Liver (tissue), 9 donors: ENCODE results near the gene KCNIP1. TPM values are rescaled to one million over a fixed set of nuclear protein-coding genes. Genes with fewer than 3 reads are reported as not detected.

Experiments used
- DNase-seq: peaks from one replicate; pipeline ENCODE4 v3.0.0-alpha.2; 2017; ENCODE audit warnings: low spot score
- H3K27ac ChIP-seq, 2 donors: one replicate each; pipeline ENCODE4 v1.7.0; 2013; ENCODE audit warnings: inconsistent platforms in 2 of 2, low read length in 2 of 2, control low read depth in 1 of 2, low read depth in 1 of 2, mild to moderate bottlenecking in 1 of 2
- H3K27me3 ChIP-seq, 4 donors: one replicate each; pipeline versions ENCODE4 v1.6.1 to v1.7.0; 2013; ENCODE audit warnings: low read length in 3 of 4, inconsistent platforms in 1 of 4, mild to moderate bottlenecking in 1 of 4, moderate library complexity in 1 of 4; ENCODE audit not compliant: control insufficient read depth in 4 of 4, insufficient read depth in 4 of 4
- H3K36me3 ChIP-seq, 4 donors: one replicate each; pipeline versions ENCODE4 v1.6.1 to v1.7.0; 2013; ENCODE audit warnings: low read length in 3 of 4, mild to moderate bottlenecking in 3 of 4, low read depth in 1 of 4, moderate library complexity in 1 of 4; ENCODE audit not compliant: control insufficient read depth in 4 of 4, insufficient read depth in 3 of 4
- H3K4me1 ChIP-seq, 4 donors: one replicate each; pipeline versions ENCODE4 v1.6.1 to v1.7.0; 2013; ENCODE audit warnings: low read length in 3 of 4, mild to moderate bottlenecking in 3 of 4, moderate library complexity in 1 of 4; ENCODE audit not compliant: control insufficient read depth in 4 of 4, insufficient read depth in 4 of 4
- H3K4me3 ChIP-seq, 3 donors: one replicate each; pipeline versions ENCODE4 v1.6.1 to v1.7.0; 2013; ENCODE audit warnings: low read length in 3 of 3, control low read depth in 1 of 3, low read depth in 1 of 3, mild to moderate bottlenecking in 1 of 3
- H3K9ac ChIP-seq, 2 donors: one replicate each; pipeline ENCODE4 v1.7.0; 2013; ENCODE audit warnings: low read length in 2 of 2, mild to moderate bottlenecking in 2 of 2, moderate library complexity in 2 of 2, control low read depth in 1 of 2, low read depth in 1 of 2
- H3K9me3 ChIP-seq, 4 donors: one replicate each; pipeline versions ENCODE4 v1.6.1 to v1.7.0; 2013; ENCODE audit warnings: low read length in 3 of 4; ENCODE audit not compliant: control insufficient read depth in 4 of 4
- CTCF ChIP-seq: fragments of 150-350 bp; IDR thresholded peaks from 2 replicates; pipeline ENCODE4 v1.5.1; 2017; ENCODE audit warnings: improper control_type of control experiment, low read depth, low read length; ENCODE audit not compliant: missing input control
- EGR1 ChIP-seq, 2 donors: IDR thresholded peaks; 2 replicates each; pipeline ENCODE4 v1.6.1; 2016 to 2018; ENCODE audit warnings: antibody characterized with exemption in 2 of 2, low read depth in 2 of 2
- HNF4A ChIP-seq, 2 donors: conservative IDR thresholded peaks; 2 replicates each; pipeline ENCODE4 v1.6.1; 2016; ENCODE audit warnings: antibody characterized with exemption in 2 of 2, mild to moderate bottlenecking in 2 of 2
- HNF4G ChIP-seq: IDR thresholded peaks from 2 replicates; pipeline ENCODE4 v1.6.1; 2016; ENCODE audit warnings: antibody characterized with exemption
- JUND ChIP-seq, 2 donors: IDR thresholded peaks; 2 replicates each; pipeline ENCODE4 v1.6.1; 2016; ENCODE audit warnings: antibody characterized with exemption in 2 of 2
- RXRA ChIP-seq, 2 donors: IDR thresholded peaks; 2 replicates each; pipeline ENCODE4 v1.6.1; 2017 to 2018; ENCODE audit warnings: antibody characterized with exemption in 2 of 2, mild to moderate bottlenecking in 1 of 2
- SP1 ChIP-seq: IDR thresholded peaks from 2 replicates; pipeline ENCODE4 v1.6.1; 2018; ENCODE audit warnings: antibody characterized with exemption, mild to moderate bottlenecking
- YY1 ChIP-seq: IDR thresholded peaks from 2 replicates; pipeline ENCODE4 v1.6.1; 2016; ENCODE audit warnings: antibody characterized with exemption, mild to moderate bottlenecking
- WGBS: extraction: QIAGEN DNeasy Blood & Tissue Kit; methylation state at CpG from one replicate; pipeline ENCODE4 v1.1.7; 2013; 5-methylcytosine and 5-hydroxymethylcytosine counted together
- polyA plus RNA-seq, 2 donors: library from polyadenylated mRNA; stranded (reverse) in 1 of 2; unstranded in 1 of 2; fragments of 200-250 nt in 1 of 2; fragments of >200 nt in 1 of 2; fragmentation: Nextera tagmentation in 1 of 2; extraction: Ambion mirVana in 1 of 2; gene quantifications; one replicate each; pipeline versions ENCODE4 v1.2.1 to v1.2.3, GENCODE V29; 2013 to 2015
- total RNA-seq, 2 donors: library from RNA; depleted of rRNA; stranded (reverse); fragments of >200 nt; gene quantifications; one replicate each; pipeline ENCODE4 v1.2.3, GENCODE V29; 2014
- TF ChIP-seq, protein P1 (sequence below): IDR thresholded peaks from 2 replicates; pipeline ENCODE4 v1.6.1; 2016; ENCODE audit warnings: antibody characterized with exemption
- TF ChIP-seq, protein P2 (sequence below): IDR thresholded peaks from 2 replicates; pipeline ENCODE4 v1.6.1; 2016; ENCODE audit warnings: antibody characterized with exemption, mild to moderate bottlenecking
- TF ChIP-seq, protein P3 (sequence below): IDR thresholded peaks from 2 replicates; pipeline ENCODE4 v1.6.1; 2016; ENCODE audit warnings: antibody characterized with exemption
- donor health status: healthy.
- donor health status: healthy.
- donor health status: healthy.
- donor health status: healthy.
- donor health status: healthy.

The KCNIP1 gene
- total and polyA plus RNA-seq, 4 donors: 0.08 to 0.23 TPM; not detected in 2

DNA sequence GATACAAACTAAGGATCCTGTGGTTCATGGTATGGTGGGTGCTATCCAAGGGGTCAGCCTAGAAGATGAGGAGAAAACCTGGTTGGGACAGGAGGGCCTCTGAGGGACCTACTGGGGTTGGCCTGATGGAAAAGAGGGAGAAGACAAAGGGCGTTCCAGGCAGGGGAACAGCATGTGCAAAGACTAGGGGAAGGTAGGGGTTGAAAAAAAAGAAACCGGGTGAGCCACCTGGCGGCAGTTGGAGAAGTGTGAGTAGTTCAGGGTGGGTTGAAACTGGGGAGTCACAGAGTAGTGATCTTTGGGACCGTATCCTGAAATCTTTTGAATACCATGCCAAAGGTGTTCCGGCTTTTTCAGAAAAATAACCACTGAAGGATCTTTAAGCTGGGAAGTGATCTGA lies 271.0 kb downstream of the KCNIP1 start:
- WGBS: 93% methylated on average over 5 of the region's 5 CpGs
- Histone ChIP-seq H3K9ac (no peak overlapping the region), H3K4me3 (no peak overlapping the region), H3K36me3 (no peaks in the 10 kb centered on the region), H3K27ac (no peak overlapping the region), H3K4me1 (no peaks in the 10 kb centered on the region), H3K9me3 (no peaks in the 10 kb centered on the region), H3K27me3 (no peaks in the 10 kb centered on the region)
- no peak for DNase-seq
- TF ChIP-seq EGR1 (IDR thresholded peaks at IDR 0.05; ENCODE audit: low read depth in 2 of 2): no peak
- TF ChIP-seq YY1: no peak
- no peak for TF ChIP-seq HNF4G
- no peak for TF ChIP-seq RXRA (IDR thresholded peaks at IDR 0.05)
- TF ChIP-seq HNF4A (conservative IDR thresholded peaks at IDR 0.05): no peak
- TF ChIP-seq, protein P1, sequence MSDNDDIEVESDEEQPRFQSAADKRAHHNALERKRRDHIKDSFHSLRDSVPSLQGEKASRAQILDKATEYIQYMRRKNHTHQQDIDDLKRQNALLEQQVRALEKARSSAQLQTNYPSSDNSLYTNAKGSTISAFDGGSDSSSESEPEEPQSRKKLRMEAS: no peak
- no peak for TF ChIP-seq SP1
- TF ChIP-seq, protein P2, sequence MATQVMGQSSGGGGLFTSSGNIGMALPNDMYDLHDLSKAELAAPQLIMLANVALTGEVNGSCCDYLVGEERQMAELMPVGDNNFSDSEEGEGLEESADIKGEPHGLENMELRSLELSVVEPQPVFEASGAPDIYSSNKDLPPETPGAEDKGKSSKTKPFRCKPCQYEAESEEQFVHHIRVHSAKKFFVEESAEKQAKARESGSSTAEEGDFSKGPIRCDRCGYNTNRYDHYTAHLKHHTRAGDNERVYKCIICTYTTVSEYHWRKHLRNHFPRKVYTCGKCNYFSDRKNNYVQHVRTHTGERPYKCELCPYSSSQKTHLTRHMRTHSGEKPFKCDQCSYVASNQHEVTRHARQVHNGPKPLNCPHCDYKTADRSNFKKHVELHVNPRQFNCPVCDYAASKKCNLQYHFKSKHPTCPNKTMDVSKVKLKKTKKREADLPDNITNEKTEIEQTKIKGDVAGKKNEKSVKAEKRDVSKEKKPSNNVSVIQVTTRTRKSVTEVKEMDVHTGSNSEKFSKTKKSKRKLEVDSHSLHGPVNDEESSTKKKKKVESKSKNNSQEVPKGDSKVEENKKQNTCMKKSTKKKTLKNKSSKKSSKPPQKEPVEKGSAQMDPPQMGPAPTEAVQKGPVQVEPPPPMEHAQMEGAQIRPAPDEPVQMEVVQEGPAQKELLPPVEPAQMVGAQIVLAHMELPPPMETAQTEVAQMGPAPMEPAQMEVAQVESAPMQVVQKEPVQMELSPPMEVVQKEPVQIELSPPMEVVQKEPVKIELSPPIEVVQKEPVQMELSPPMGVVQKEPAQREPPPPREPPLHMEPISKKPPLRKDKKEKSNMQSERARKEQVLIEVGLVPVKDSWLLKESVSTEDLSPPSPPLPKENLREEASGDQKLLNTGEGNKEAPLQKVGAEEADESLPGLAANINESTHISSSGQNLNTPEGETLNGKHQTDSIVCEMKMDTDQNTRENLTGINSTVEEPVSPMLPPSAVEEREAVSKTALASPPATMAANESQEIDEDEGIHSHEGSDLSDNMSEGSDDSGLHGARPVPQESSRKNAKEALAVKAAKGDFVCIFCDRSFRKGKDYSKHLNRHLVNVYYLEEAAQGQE: no peak
- no peak for TF ChIP-seq JUND (IDR thresholded peaks at IDR 0.05)

DNA sequence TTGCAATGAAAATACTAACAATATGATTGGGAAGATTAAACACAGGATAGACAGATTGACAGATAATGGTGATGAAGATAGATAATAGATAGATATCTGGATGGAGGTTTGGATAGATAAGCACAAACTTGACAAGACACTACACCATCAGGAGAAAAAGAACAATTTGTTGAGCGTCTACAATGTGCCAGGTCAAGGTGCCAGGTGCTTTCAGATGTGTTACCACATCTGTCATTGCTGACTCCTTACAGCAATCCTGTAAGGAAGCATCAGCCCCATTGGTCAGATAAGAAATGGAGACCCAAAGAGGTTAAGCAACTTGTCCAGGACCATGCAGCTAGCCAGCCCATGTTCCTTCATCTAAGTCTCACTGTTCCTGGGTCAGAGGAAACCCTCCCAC lies 278.1 kb downstream of the KCNIP1 start:
- WGBS: 79% methylated on average over 1 of the region's 1 CpG
- no peaks in the 10 kb centered on the region for H3K9me3 ChIP-seq
- H3K27me3 ChIP-seq: no peaks in the 10 kb centered on the region
- no peaks in the 10 kb centered on the region for H3K36me3 ChIP-seq
- no peaks in the 10 kb centered on the region for H3K4me1 ChIP-seq
- DNase-seq: no peak
- H3K9ac ChIP-seq: no peak overlapping the region
- no peak for TF ChIP-seq RXRA (IDR thresholded peaks at IDR 0.05)
- TF ChIP-seq, protein P3, sequence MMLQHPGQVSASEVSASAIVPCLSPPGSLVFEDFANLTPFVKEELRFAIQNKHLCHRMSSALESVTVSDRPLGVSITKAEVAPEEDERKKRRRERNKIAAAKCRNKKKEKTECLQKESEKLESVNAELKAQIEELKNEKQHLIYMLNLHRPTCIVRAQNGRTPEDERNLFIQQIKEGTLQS: no peak
- TF ChIP-seq, protein P2: no peak
- TF ChIP-seq CTCF: no peak
- H3K27ac ChIP-seq: no peak overlapping the region
- no peak overlapping the region for H3K4me3 ChIP-seq
